T47D (cell line): ENCODE data around the gene EXOC4.
"Not testable (repeated sequence)": the region's sequence is repeated elsewhere in the genome, so short reads cannot be mapped to it uniquely, and the experiment has no call there.

Experiments
- DNase-seq, 2 experiments: peaks; one replicate each; pipeline versions ENCODE4 v3.0.0 to v3.0.0-alpha.2; 2011 to 2012; ENCODE audit warnings: low read depth in 1 of 2, low spot score in 1 of 2
- JUND ChIP-seq: IDR thresholded peaks from 2 replicates; pipeline ENCODE4 v1.6.1; 2012; ENCODE audit warnings: low read depth
- in situ Hi-C: cut with HindIII; loops from 2 replicates; pipeline ENCODE4 v1.10.0; 2016; ENCODE audit warnings: low sequenced_read_pairs, low pct_unique_long_range_greater_than_20kb

Gene EXOC4

DNA sequence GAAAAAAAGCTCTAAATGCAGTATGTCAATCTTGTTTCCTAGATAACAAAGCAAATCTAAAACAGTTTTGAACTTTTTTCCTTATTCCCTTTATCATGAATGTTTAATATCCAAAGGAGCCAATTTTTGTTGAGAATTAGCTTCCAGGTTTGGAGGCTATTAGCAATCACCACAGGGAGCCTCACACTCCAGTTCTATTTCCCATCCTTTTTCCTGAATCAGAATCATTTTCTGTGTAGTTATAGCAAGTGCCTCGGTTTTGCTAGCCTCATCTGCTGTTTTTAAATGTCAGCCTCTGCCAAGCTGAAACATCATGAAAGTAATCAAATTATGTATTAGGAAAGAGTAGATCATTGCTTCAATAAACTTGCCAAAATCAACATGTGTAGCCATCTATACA lies 516.8 kb downstream of the EXOC4 start:
- in situ Hi-C loops = no loop called here
- no peak for TF ChIP-seq JUND
- no peak for DNase-seq

DNA sequence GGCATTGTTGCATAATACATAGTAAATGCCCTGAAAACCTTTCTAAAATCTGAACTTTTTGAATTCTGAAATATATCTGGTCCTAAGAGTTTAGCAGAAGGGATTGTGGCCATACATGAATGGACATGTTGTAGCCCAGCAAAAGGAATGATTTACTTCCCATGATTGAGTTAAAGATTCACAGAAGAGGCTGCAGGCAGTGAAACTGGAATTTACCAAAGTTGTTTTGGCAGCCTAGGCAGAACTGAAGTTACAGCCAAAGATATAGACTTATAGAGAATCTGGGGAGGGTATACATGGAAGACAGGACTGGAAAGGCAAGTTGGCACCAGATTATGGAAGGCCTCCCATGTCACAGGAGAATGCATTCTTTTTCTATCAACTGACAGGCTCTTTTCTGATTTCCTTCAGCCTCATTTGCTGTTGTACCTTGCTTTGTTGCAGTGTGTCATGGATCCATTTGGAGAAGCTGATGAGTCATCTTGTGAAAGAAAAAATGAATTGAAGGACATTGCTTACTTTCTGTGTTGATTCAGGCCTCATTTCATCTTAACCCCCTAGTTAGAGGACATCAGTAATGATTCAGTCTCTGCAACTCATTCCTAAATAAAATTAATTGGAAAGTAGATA lies 518.1 kb downstream of the EXOC4 start:
- in situ Hi-C loops = no loop called here
- no peak for TF ChIP-seq JUND
- no peak for DNase-seq

DNA sequence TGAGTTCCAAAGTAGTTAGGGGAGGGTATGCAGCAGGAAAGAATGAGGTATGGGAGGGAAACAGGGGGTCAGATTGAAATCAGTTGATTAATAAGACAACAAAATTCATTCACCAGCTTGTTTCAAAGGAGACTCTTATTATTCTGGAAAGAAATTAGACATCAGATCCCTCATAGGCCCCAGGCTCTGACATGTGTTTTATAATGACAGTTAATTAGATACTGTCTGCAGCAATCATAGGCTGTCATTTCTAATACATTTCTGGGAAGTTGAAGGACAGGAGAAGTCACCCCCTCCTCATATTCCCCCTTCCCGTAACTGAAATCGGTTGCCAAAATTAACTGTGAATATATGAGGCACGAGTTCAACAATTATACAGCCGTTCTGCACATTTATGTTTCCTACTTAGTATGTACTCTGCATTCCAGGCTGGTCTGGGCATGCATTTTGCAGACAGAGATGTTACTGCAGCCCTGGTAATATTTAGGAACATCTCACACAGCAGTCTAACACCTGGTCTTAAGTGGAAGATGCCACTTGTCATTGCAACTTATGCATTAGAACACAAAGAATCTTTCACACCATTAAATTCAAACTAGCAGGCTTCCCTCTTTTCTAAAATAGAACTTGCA lies 519.0 kb downstream of the EXOC4 start:
- no peak for DNase-seq
- TF ChIP-seq JUND = no peak
- in situ Hi-C loops = no loop called here

DNA sequence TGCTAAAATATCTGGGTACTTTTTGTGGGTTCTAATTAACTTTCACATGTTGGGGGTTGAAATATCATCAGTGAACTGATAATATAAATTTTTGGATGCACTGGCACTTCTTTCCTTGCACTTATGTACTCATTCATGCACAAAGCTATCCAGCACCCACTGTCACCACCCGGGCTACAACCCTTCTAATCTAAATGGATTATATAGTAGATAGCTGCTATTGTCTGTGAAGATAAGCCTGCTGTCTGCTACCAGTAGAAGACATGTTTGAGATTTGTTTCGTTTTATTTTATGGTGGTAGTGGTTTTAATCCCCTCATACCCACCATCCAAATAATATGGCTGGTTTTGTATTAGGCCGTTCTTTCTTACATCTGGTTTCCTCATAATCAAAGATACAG lies 520.7 kb downstream of the EXOC4 start:
- TF ChIP-seq JUND = no peak
- in situ Hi-C loops = no loop called here
- no peak for DNase-seq

DNA sequence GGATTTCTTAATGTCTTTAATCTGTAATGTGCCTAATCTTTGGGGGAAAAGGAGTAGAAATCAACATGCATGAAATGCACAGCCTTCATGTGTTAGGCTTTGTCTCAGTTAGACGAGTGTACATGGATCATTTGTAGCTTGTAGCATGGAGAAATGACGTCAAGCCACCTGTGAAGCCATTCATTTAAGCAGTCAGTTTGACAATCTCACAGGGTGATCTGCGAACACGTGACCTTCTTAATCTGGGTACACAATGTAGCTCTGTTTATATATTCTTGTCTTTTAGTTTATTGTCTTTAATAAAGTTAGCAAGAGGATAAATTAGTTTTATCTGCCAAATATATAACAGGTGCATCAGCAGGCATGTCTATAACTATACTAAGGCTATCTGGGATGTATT lies 522.3 kb downstream of the EXOC4 start:
- in situ Hi-C loops = no loop called here
- no peak for TF ChIP-seq JUND
- DNase-seq = no peak

DNA sequence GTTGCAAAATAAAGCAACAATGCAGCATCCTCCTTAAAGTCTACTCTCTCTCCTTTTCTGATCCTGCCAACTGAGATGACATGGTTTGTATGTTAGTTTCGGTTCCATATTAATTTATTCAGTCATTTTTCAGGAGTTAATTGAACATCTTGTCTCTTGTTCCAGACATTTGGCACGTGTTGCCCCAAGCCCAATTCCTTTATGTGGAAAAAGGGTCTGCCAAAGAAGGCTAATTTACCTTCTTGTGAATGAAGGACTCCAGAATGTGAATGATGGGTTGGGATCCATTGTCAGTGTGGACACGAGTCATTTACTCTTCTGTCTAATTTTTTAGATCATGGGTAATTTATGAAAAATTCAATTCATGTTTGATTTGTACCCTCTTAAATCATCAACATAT lies 523.4 kb downstream of the EXOC4 start:
- DNase-seq = no peak
- in situ Hi-C loops = no loop called here
- no peak for TF ChIP-seq JUND

DNA sequence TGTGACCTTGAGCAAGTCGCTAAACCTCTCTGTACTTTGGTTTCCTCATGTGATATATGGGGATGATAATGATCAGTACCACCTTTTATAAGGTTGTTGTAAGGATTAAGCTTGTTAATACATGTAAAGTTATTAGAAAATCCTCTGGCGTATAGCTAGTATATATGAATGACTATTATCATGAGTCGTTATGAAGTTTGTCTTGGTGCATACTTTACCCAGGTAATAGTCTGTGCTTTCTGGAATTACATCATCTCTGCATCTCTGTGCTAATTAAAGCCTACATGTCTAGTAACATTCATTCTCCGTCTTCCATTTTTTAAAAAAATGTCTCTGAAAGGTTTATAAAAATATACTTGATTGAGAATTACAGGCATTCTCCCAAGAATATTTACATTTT lies 524.8 kb downstream of the EXOC4 start:
- in situ Hi-C loops = no loop called here
- TF ChIP-seq JUND = no peak
- no peak for DNase-seq

DNA sequence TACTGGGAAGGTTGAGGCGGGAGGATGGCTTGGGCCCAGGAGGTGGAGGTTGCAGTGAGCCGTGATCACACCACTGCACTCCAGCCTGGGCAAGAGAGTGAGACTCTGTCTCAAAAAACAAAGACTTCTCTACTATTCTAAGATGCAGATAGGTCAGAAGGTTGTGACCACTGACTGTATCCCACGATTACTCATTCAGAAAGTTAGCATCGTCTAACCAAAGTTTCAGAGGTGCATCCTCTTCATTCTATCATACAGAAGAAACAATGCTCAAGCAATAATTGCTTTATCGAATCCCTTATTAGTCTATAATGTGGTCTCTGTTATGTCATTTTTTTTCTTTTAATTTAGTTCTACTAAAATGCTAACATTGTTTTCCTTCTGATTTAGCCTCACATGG lies 525.6 kb downstream of the EXOC4 start:
- no peak for TF ChIP-seq JUND
- in situ Hi-C loops = no loop called here
- DNase-seq = no peak

DNA sequence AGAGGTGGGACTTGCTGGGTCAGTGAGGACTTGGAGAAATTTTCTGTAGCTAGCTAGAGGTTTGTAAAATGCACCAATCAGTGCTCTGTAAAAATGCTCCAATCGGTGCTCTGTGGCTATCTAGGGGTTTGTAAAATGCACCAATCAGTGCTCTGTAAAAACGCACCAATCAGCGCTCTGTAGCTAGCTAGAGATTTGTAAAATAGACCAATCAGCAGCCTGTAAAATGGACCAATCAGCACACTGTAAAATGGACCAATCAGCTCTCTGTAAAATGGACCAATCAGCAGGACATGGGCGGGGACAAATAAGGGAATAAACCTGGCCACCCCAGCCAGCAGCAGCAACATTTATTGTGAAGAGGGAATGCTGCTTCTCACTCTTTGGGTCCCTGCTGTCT lies 526.7 kb downstream of the EXOC4 start:
- in situ Hi-C loops, DNase-seq: not testable (repeated sequence)

DNA sequence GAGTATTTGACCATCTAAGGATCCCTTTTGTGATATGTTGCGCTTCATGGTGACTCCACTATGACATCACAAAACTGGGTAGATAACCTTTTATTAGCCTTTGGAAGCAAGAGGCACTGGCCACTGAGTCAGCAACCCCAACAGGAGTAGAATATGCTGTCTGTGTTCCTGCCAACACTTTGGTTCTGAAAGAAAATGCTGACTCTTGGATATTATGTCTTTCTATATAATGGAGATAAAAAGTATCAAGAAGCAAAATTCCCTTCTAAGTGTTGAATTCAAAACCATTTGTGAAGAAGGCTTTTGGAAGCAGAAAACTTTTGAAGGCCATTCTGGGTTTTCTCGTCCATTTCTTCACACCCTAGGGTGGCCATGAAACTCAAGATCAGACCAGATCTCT lies 528.0 kb downstream of the EXOC4 start:
- no peak for DNase-seq
- in situ Hi-C loops = no loop called here
- no peak for TF ChIP-seq JUND

DNA sequence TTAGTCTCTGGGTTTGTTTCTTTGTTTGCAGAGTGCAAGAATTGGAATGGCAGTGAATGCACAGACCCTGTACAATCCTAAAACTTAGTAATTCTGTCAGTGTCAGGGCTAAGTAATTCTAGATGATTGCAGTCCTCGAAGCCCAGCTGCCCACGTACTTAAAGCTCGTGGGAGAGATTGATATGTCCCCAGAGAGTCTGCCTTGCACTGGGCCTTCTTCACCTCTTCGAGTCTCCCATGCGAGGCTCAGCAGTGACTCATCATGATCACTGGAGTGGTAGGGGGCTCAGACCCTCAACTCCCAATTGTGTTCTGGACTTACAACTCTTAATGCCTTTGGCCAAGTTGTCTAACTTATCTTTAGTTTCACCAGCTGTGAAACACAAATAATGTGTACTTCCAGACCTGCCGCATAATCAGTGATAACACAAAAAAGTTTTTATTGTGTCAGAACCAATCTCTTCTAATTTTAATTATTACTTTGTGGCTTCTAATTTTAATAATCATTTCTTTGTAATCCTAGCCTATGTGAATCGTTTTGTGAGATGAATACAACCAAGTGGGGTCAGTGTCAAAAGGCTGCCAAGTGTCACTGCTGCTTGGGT lies 528.7 kb downstream of the EXOC4 start:
- in situ Hi-C loops = no loop called here
- DNase-seq = no peak

DNA sequence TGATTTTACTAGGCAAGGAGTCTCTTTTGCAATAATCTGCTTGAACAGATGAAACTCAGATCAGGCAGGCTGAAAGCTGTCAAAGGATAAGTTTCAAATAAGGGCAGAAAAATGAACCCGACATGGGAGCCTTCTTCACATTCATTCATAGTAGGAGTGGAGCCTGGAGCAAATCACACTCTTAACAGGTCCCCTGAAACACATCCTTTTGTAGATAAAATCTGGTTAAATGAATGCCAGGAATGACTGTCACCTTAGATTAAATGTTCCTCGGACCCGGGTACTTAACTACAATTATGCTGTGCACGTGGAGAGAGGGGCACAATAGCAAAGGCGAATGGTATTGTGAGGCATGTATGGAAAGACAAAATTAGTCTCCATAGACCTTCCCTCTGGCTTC lies 529.6 kb downstream of the EXOC4 start:
- in situ Hi-C loops = no loop called here
- no peak for DNase-seq
- no peak for TF ChIP-seq JUND

More for the DNA sequence above, 528.7 kb downstream of the EXOC4 start:
- TF ChIP-seq JUND = no peak

DNA sequence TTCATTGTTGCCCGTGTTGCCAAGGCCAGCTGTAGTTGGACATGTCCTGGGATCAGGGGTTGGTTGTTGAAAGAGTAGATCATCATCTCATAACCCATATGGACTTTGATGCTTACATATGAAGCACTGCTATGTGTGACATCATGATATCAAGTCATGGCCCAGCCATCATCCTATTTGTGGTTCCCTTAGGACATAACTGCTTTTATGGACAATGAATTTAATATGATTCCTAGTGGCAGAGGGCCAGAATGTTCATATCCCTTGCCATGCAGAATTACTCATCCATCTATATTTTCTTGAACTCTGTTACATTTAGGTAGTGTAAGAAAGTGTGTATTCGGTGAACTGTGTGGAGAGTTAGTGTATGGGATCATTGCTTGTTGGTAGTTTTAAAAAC lies 530.4 kb downstream of the EXOC4 start:
- in situ Hi-C loops = no loop called here
- no peak for TF ChIP-seq JUND
- DNase-seq = no peak
